Measurements from ENCODE around the gene FGFRL1.

FGFRL1 gene

GRCh38 chr4:971666-972500 lies 39.5 kb upstream of the FGFRL1 start:
- TF ChIP-seq, protein P1, sequence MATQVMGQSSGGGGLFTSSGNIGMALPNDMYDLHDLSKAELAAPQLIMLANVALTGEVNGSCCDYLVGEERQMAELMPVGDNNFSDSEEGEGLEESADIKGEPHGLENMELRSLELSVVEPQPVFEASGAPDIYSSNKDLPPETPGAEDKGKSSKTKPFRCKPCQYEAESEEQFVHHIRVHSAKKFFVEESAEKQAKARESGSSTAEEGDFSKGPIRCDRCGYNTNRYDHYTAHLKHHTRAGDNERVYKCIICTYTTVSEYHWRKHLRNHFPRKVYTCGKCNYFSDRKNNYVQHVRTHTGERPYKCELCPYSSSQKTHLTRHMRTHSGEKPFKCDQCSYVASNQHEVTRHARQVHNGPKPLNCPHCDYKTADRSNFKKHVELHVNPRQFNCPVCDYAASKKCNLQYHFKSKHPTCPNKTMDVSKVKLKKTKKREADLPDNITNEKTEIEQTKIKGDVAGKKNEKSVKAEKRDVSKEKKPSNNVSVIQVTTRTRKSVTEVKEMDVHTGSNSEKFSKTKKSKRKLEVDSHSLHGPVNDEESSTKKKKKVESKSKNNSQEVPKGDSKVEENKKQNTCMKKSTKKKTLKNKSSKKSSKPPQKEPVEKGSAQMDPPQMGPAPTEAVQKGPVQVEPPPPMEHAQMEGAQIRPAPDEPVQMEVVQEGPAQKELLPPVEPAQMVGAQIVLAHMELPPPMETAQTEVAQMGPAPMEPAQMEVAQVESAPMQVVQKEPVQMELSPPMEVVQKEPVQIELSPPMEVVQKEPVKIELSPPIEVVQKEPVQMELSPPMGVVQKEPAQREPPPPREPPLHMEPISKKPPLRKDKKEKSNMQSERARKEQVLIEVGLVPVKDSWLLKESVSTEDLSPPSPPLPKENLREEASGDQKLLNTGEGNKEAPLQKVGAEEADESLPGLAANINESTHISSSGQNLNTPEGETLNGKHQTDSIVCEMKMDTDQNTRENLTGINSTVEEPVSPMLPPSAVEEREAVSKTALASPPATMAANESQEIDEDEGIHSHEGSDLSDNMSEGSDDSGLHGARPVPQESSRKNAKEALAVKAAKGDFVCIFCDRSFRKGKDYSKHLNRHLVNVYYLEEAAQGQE (IDR thresholded peaks at IDR 0.05; ENCODE audit: insufficient read depth in 1 of 2, low read depth in 2 of 2, low read length in 2 of 2) = no peak
- TF ChIP-seq FOXP2 (optimal IDR thresholded peaks at IDR 0.05; ENCODE audit: borderline replicate concordance, extremely low read depth, extremely low read length, insufficient read depth) (no peak), POLR2AphosphoS5 (IDR thresholded peaks at IDR 0.05; ENCODE audit: low read depth, low read length) (no peak), TAF1 (IDR thresholded peaks at IDR 0.05; ENCODE audit: borderline replicate concordance, insufficient read depth, low read length) (no peak), SIN3A (IDR thresholded peaks at IDR 0.05; ENCODE audit: borderline replicate concordance, insufficient read depth, low read length) (no peak)

GRCh38 chr4:972651-973424 lies 38.6 kb upstream of the FGFRL1 start:
- TF ChIP-seq, protein P1 (IDR thresholded peaks at IDR 0.05; ENCODE audit: insufficient read depth in 1 of 2, low read depth in 2 of 2, low read length in 2 of 2) = no peak
- TF ChIP-seq SIN3A (IDR thresholded peaks at IDR 0.05; ENCODE audit: borderline replicate concordance, insufficient read depth, low read length) = no peak
- no peak for TF ChIP-seq TAF1 (IDR thresholded peaks at IDR 0.05; ENCODE audit: borderline replicate concordance, insufficient read depth, low read length)
- no peak for TF ChIP-seq FOXP2 (optimal IDR thresholded peaks at IDR 0.05; ENCODE audit: borderline replicate concordance, extremely low read depth, extremely low read length, insufficient read depth)
- TF ChIP-seq POLR2AphosphoS5 (IDR thresholded peaks at IDR 0.05; ENCODE audit: low read depth, low read length) = no peak

DNA sequence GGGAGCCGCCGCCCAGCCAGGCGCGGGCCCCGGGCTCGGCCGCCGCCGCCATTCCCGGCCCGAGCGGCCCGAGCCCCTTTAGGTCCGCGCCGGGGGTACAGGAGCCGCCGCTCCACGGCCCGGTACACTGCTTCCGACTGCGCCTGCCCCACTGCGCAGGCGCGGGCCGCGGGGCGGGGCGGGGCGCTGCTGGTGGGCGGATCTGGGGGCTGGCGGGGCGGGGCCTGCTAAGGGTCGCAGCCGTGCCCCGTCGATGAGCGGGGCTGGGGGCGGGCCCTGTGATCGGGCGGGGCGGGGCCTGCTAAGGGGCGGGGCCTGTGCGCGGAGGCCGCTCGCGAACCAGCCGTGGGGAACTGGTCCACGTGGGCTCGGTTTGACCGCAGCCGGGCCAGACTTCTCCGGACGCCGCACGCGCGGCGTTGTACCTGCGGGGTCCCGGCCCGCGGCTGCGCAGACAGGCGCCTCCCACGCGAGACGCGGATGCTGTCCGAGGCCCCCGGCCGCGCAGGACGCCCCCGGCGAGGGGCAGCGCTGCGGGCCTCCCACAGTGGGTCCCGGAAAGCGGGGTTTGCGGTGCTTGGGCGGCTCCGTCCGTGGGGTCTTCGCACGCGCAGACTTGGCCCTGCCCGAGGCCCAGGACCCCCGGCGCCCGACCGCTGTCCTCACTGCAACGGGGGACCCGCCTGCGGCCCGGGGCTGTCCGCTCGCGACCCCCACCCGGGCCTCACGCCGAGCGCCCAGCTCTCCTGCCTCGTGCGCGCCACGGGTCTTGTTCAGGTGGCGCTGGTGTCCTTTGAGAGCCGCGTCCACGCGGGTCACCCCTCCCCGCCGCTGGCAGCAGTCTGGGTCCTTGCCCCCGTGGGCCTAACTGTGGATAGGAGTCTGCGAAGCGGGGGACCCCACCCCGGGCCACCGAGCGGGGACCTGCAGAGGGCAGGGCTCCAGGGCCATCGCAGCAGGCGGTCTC lies 37.7 kb upstream of the FGFRL1 start, which contains the start of gene DGKQ:
Gene DGKQ, minus strand, starts transcription at position 139 of the 967 bp plus-strand sequence. Its CDS starts 87 bp downstream, at position 52.
- TF ChIP-seq SIN3A (IDR thresholded peaks at IDR 0.05; ENCODE audit: borderline replicate concordance, insufficient read depth, low read length) (no peak), POLR2AphosphoS5 (IDR thresholded peaks at IDR 0.05; ENCODE audit: low read depth, low read length) (peak; percentile 61)
- TF ChIP-seq, protein P1 (IDR thresholded peaks at IDR 0.05; ENCODE audit: insufficient read depth in 1 of 2, low read depth in 2 of 2, low read length in 2 of 2) = no peak

DNA sequence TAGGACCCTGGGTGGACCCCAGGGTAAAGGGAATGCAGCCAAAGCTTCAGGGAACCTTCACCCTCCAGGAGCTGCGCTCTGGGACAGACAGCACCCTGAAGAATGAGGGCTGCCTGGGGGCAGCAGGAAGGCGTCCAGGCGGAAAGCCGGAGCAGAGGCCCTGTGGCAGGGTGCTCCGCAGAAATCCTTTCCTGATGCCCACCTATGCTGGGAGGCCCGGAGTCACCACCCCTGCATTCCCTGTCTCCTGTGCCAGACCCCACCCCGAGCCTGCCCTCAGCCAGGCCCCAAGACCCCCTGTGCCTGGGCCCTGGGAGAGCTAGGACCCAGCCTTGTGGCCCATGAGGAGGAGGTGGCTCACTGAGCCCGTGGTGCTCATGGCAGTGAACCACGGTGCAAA lies 36.8 kb upstream of the FGFRL1 start:
- TF ChIP-seq TAF1 (IDR thresholded peaks at IDR 0.05; ENCODE audit: borderline replicate concordance, insufficient read depth, low read length) = no peak
